Activated naive CD4-positive, alpha-beta T cell treated with anti-CD3 and anti-CD28 coated beads, Interleukin-2, amount 10 ng/mL, durations not matched to agents 7 days and 5 days (primary cell): ENCODE measurements around the gene KANSL1.
"Not testable (repeated sequence)": the region's sequence is repeated elsewhere in the genome, so short reads cannot be mapped to it uniquely, and the experiment has no call there.

Experiments used
- CTCF ChIA-PET: fragments of 350-600 bp; sonication (Branson Sonifier 250); formaldehyde crosslinking; loops from one replicate; lab custom pipeline; 2021; ENCODE audit warnings: antibody characterized with exemption; lab: Charles Lee
- DNase-seq: peaks from one replicate; pipeline ENCODE4 v3.0.0-alpha.2; 2020
- H3K27ac Mint-ChIP-seq: one replicate; pipeline ENCODE4 v1.8.0; 2021; ENCODE audit warnings: mild to moderate bottlenecking, moderate library complexity, mixed read lengths
- H3K27me3 Mint-ChIP-seq: one replicate; pipeline ENCODE4 v1.8.0; 2021; ENCODE audit warnings: mild to moderate bottlenecking, mixed read lengths
- H3K36me3 Mint-ChIP-seq: one replicate; pipeline ENCODE4 v1.8.0; 2021; ENCODE audit warnings: mixed read lengths
- H3K4me1 Mint-ChIP-seq: one replicate; pipeline ENCODE4 v1.8.0; 2021; ENCODE audit warnings: mixed read lengths
- H3K4me3 Mint-ChIP-seq: one replicate; pipeline ENCODE4 v1.8.0; 2021; ENCODE audit warnings: mild to moderate bottlenecking, moderate library complexity, mixed read lengths
- H3K9me3 Mint-ChIP-seq: one replicate; pipeline ENCODE4 v1.8.0; 2021; ENCODE audit warnings: mixed read lengths

Gene KANSL1

DNA sequence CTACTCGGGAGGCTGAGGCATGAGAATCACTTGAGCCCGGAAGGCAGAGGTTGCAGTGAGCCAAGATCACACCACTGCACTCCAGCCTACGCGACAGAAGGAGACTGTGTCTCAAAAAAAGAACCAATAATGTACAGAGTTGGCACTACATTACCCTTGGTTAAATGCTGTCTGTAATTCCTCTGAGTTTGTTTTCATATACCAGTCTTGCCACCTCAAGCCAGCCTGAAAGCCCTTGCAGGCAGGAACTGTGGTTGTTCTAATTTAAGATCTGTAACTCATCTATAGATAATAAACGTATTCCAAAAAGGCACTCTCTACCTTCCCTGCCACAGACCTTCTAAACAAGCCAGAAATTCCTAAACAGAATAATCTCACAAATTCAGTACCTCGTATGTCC, 4.3 kb upstream of the KANSL1 start:
- Mint-ChIP-seq H3K4me3 (no peak overlapping the region), H3K27ac (peak overlapping the region; percentile 46), H3K36me3 (peaks cover 25% of the 10 kb centered on the region), H3K4me1 (peaks cover 62% of the 10 kb centered on the region), H3K9me3 (no peaks in the 10 kb centered on the region), H3K27me3 (no peaks in the 10 kb centered on the region)
- CTCF ChIA-PET: interaction anchor here (1.2 to 3.2 kb wide), 2 partner anchors 15 kb away, joined by 6 to 15 read pairs; no protein-coding TSS in a partner anchor
- DNase-seq: no peak

DNA sequence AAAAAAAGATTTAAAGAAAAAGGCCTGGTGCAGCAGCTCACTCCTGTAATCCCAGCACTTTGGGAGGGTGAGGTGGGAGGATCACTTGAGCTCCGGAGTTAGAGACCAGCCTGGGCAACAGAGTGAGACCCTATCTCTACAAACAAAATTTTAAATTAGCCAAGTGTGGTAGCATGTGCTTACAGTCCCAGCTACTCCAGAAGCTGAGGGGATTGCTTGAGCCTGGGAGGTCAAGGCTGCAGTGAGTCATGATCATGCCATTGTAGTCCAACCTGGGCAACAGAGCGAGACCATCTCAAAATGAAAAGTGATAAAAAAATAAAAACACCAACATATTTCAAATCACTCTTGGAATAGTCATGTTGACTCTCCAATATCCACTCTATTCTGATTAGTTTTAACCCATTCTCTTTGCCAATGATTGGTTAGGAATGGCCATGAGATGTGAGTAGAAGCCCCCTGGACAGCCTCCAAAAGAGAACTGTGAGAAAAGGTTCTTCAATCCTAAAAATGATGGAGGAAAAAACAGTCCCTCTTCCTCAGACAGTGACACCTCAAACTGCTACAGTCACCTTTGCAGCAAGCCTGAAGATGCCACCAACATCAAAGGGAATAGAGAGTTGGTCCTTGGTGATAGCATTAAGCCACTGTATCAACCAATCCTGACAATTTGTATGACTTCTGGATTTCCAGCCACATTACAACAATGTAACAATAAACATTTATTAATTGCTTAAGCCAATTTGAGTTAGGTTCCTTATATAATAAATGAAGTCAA, 2.9 kb upstream of the KANSL1 start:
- no peaks in the 10 kb centered on the region for H3K9me3 Mint-ChIP-seq
- H3K4me1 Mint-ChIP-seq: peaks cover 55% of the 10 kb centered on the region
- no peaks in the 10 kb centered on the region for H3K27me3 Mint-ChIP-seq
- CTCF ChIA-PET: interaction anchor here (0.8 to 1.4 kb wide), 5 partner anchors 10 to 18 kb away, joined by 3 to 6 read pairs (median 5); no protein-coding TSS in a partner anchor
- peaks cover 30% of the 10 kb centered on the region for H3K36me3 Mint-ChIP-seq
- H3K27ac Mint-ChIP-seq: peak overlapping the region; percentile 98
- no peak for DNase-seq
- peak overlapping the region; percentile 51 for H3K4me3 Mint-ChIP-seq

DNA sequence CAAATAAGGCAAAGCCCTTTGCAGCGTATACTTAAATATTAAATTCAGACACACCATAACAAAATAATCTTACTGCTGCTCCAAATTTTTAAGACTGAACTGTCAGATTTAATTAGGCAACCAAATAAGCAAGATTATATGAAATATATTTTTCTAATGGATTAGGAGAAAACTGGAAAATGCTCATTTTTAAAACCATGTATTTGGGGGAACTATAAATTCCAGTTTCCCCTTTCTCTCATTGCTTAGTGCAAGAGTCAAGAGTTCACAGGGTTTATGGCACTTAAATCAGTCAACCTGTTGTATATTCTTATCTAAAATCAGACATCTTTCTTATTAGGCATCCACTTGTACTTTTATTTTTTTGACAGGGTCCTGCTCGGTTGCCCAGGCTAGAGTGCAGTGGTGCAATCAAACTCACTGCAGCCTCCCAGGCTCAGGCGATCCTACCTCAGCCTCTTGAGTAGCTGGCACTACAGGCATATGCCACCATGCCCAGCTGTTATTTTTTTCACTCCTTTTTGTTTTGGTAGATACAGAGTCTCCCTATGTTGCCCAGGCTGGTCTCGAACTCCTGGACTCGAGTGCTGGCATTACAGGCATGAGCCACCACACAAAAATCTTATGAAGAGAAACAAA, 2.1 kb upstream of the KANSL1 start:
- H3K27ac Mint-ChIP-seq: peak overlapping the region; percentile 98
- CTCF ChIA-PET: interaction anchor here (0.7 to 1.4 kb wide), 5 partner anchors 11 to 701 kb away, joined by 3 to 6 read pairs (median 4); no protein-coding TSS in a partner anchor
- DNase-seq: no peak
- peaks cover 57% of the 10 kb centered on the region for H3K4me1 Mint-ChIP-seq
- H3K27me3 Mint-ChIP-seq: no peaks in the 10 kb centered on the region
- peak overlapping the region; percentile 86 for H3K4me3 Mint-ChIP-seq
- H3K36me3 Mint-ChIP-seq: peaks cover 30% of the 10 kb centered on the region
- no peaks in the 10 kb centered on the region for H3K9me3 Mint-ChIP-seq

DNA sequence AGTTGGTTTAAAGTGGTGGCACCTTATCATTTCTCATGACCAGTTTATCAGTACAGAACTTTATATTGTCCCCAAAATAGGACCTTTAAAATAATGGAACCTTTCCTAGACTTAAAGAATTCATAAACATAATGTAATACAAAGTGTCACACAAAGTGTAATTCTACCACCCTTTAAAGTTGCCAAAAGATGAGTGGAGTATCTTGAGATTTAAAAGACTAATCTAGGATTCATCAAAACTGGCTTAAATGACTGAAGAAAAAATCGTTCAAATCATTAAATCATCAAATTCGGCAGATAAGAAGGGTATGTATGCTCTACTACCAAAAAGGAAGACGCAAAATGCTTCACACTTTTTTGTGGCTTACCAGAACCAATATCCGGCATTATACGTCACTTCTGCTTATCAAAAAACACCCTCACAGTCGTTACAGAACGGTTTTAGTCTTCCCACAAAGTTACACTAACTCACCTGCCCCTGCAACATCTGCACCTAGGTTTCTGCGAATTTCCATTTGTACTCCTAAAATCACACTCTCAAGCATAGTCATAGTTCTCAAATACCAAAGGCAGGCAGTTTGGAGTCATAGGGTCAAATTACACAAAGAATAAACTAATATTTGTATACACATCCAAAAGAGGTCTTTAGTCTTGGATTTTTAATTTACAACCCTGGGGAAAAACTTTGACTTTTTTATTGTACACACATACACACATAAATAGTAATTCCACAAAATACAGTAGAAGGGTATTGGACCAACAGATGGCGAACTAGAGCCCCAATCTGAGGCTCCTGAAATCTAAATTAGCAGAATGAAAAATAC, 1.4 kb upstream of the KANSL1 start:
- peak overlapping the region; percentile 98 for H3K27ac Mint-ChIP-seq
- H3K27me3 Mint-ChIP-seq: no peaks in the 10 kb centered on the region
- peak; percentile 73 for DNase-seq
- H3K9me3 Mint-ChIP-seq: no peaks in the 10 kb centered on the region
- CTCF ChIA-PET: interaction anchor here (0.7 to 2.4 kb wide), 9 partner anchors 11 to 700 kb away, joined by 3 to 8 read pairs (median 4); no protein-coding TSS in a partner anchor
- peaks cover 59% of the 10 kb centered on the region for H3K4me1 Mint-ChIP-seq
- peaks cover 32% of the 10 kb centered on the region for H3K36me3 Mint-ChIP-seq
- peak overlapping the region; percentile 86 for H3K4me3 Mint-ChIP-seq

DNA sequence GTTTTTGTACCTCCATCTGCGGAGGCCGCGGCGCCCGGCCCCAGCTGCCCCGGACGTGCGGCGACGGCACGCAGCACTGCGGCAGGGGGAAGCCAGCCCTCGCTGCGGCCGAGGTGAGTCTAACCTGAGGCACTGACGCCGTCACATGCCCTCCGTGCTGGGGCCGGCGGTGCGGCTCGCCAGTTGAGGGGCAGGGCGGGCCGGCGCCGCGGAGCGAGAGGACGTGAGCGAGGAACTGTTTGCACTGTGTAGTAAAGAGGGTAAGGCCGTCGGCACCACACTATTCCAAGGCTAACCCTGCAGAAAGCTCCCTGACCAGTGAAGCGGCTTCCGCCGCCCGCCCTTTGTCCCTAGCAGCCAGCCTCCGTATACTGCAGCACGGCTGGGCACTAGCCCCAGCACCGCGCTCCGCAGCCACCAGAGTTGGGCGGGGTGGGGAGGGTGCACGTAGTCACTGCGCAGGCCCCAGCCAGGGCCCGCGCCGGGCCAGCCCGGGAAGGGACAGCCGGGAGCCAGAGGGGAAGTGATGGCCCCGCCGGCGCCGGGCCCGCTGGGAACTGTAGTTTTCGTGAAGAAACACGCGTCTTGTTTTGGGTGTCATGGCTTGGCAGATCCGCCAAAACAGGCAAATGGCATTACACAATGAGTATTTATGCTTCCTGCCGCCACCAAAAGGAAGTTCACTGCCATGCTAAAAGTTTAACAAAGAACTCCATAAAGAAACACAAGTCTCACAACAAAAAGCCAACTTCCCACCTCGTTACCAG, 580 bp upstream of the KANSL1 start:
- Mint-ChIP-seq H3K4me1 (peaks cover 61% of the 10 kb centered on the region), H3K27ac (peak overlapping the region; percentile 98), H3K27me3 (no peaks in the 10 kb centered on the region), H3K4me3 (peak overlapping the region; percentile 86), H3K36me3 (peaks cover 34% of the 10 kb centered on the region), H3K9me3 (no peaks in the 10 kb centered on the region)
- CTCF ChIA-PET: interaction anchor here (0.9 to 2.4 kb wide), 7 partner anchors 13 to 137 kb away, joined by 3 to 8 read pairs (median 4); no protein-coding TSS in a partner anchor
- peak; percentile 97 for DNase-seq

DNA sequence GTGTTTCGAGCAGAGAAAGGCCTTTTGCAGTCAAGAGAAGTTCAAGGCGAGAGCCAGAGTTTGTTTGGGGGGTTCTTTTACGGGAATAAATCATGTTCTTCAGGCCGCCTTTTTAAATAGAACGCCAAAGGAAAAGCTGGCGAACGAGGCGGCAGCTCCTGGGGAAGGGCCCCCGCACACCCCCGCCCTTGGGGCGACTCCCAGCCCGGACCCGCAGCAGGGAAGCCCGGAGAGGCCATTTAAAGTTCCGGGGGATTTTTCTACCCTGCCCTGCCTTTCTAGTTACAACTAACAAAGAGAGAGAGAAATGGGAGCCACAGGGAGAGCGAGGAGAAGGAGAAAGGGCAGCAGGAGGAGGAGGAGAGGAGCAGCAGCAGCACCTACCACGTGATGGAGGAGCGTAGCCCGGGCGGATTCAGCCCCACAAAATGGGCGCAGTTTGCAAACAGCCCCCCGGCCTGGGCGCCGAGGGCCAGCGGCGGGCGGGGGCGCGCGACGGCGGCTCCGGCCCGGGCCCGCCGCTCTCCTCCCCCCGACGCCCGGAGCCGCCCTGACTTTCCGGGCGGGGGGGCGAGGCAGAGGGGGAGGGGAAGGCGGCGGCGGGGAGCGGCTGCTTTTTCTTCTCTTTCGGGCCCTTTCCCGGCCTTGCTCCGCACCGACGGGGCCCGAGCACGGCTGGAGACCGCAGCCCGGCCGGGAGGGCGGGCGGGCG, 634 bp downstream of the KANSL1 start:
- Mint-ChIP-seq H3K27me3 (no peaks in the 10 kb centered on the region), H3K36me3 (peaks cover 38% of the 10 kb centered on the region), H3K4me1 (peaks cover 67% of the 10 kb centered on the region), H3K9me3 (no peaks in the 10 kb centered on the region), H3K4me3 (peak overlapping the region; percentile 89), H3K27ac (peak overlapping the region; percentile 98)
- CTCF ChIA-PET: interaction anchor here (0.6 to 2.4 kb wide), 14 partner anchors 9 to 145 kb away, joined by 3 to 8 read pairs (median 3); no protein-coding TSS in a partner anchor
- DNase-seq: peak; percentile 79

DNA sequence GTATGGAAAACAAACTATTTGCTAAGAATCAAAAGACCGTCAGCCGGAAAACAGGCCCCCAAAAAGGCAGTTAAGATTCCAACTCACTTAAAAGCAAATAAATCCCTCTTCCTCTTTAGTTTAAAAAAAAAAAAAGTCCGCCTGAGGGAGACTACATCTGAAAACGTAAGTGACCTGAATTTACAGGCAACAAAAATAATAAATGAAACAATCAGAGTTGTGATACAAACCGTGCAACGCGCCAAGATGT, 1.1 kb downstream of the KANSL1 start:
- DNase-seq: no peak
- no peaks in the 10 kb centered on the region for H3K27me3 Mint-ChIP-seq
- no peaks in the 10 kb centered on the region for H3K9me3 Mint-ChIP-seq
- H3K4me1 Mint-ChIP-seq: peaks cover 67% of the 10 kb centered on the region
- H3K27ac Mint-ChIP-seq: peak overlapping the region; percentile 98
- H3K36me3 Mint-ChIP-seq: peaks cover 33% of the 10 kb centered on the region
- H3K4me3 Mint-ChIP-seq: peak overlapping the region; percentile 89
- CTCF ChIA-PET: interaction anchor here (1.0 to 1.4 kb wide), 3 partner anchors 19 to 29 kb away, joined by 3 to 7 read pairs (median 6); no protein-coding TSS in a partner anchor

DNA sequence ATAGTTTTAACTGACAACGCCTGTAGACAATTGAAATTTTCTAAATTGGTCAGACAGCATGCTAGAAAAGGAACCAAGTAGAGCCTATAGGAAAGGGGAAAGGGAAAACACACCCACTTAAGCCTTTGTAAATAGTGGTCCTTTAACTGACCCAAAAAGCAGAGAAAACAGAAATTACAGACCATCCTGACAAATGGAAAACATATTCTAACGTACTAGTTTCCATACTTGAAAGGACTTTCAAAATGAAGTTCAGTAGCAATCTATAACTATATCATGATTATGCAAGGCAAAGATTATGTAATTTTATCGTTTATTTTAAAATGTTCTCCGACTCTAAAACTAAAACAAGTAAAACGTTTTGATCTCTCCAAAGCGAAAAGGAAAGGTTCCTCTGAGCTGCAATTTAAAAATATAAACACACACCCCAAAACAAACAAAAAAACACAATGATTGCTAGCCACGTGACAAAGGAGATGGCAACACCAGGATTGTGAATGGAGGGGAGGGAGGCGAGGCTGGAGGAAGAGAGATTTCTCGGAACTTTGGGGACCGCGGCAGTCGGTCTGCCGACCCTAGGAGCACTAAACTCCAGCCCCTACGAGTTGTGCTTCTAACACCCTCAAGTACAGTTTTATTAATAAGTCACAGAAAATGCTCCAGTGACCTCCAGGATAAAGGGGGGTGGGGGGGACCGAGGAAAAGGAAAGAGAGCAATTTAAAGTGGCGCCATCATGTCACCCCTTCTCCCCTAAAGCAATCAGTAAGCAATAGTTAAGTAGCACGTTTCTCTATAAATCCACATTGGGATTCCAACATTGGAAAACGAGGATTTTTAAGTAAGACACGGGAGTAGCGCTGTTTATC, 1.7 kb downstream of the KANSL1 start:
- no peaks in the 10 kb centered on the region for H3K9me3 Mint-ChIP-seq
- no peaks in the 10 kb centered on the region for H3K27me3 Mint-ChIP-seq
- DNase-seq: peak; percentile 54
- H3K27ac Mint-ChIP-seq: peak overlapping the region; percentile 98
- CTCF ChIA-PET: interaction anchor here (1.4 kb wide), 1 partner anchor 21 kb away, joined by 7 read pairs; no protein-coding TSS in a partner anchor
- H3K36me3 Mint-ChIP-seq: peaks cover 30% of the 10 kb centered on the region
- H3K4me3 Mint-ChIP-seq: peak overlapping the region; percentile 89
- H3K4me1 Mint-ChIP-seq: peaks cover 67% of the 10 kb centered on the region

DNA sequence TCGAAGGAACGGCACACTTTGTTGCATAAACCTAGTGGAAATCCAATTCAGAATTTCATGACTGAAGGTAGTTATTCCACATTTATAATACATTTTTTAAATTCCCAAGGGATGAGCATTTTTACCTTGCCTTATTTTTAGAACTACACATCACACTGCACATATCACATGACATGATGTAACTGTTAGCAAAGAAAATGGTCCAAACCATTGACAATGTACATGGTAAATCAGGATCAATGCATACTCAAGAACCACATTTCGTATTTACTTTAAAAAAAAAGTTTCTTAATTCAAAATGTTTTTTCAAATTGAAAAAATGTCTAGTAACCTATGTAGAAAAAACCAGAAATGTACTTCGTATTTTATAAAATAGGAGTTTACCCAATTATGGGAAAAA, 2.5 kb downstream of the KANSL1 start:
- Mint-ChIP-seq H3K27ac (peak overlapping the region; percentile 98), H3K36me3 (peaks cover 27% of the 10 kb centered on the region), H3K9me3 (no peaks in the 10 kb centered on the region), H3K4me3 (peak overlapping the region; percentile 89), H3K4me1 (peaks cover 64% of the 10 kb centered on the region), H3K27me3 (no peaks in the 10 kb centered on the region)
- CTCF ChIA-PET: no interaction called here
- no peak for DNase-seq

DNA sequence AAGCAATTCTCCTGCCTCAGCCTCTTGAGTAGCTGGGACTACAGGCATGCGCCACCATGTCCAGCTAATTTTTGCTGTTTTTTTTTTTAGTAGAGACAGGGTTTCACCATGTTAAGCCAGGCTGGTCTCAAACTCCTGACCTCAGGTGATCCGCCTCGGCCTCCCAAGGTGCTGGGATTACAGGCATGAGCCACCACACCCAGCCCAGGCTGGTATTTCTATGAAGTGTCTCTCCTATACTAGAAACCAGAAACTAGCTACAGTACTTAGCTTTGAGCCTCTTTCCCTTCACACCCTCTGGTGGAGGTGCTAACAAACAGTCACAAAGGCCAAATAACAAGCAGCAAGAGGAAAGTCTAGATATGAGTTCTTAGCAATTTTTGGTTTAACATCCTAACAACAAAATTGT, 6.4 kb downstream of the KANSL1 start:
- not testable (repeated sequence) for H3K9me3 Mint-ChIP-seq, H3K4me3 Mint-ChIP-seq, H3K27me3 Mint-ChIP-seq
- H3K36me3 Mint-ChIP-seq: peaks cover 36% of the 10 kb centered on the region
- H3K4me1 Mint-ChIP-seq: peaks cover 85% of the 10 kb centered on the region
- CTCF ChIA-PET: interaction anchor here (0.6 to 2.3 kb wide), 12 partner anchors 20 to 184 kb away, joined by 3 to 23 read pairs (median 3); no protein-coding TSS in a partner anchor
- peak overlapping the region; percentile 66 for H3K27ac Mint-ChIP-seq
- DNase-seq: peak; percentile 58

DNA sequence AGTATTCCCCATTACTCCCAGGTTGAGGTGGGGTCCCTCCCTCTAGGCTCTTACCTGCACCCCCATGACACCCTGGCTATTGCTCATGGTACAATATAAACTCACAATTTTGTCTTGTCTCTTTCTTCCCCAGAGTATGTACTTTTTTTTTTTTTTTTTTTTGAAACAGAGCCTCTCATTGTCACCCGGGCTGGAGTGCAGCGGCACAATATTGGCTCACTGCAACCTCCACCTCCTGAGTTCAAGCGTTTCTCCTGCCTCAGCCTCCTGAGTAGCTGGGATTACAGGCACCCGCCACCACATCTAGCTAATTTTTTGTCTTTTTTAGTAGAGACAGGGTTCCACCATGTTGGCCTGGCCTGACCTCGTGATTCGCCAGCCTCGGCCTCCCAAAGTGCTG, 8.5 kb downstream of the KANSL1 start:
- no peaks in the 10 kb centered on the region for H3K9me3 Mint-ChIP-seq
- H3K27me3 Mint-ChIP-seq: no peaks in the 10 kb centered on the region
- peaks cover 90% of the 10 kb centered on the region for H3K4me1 Mint-ChIP-seq
- H3K27ac Mint-ChIP-seq: no peak overlapping the region
- H3K36me3 Mint-ChIP-seq: peaks cover 23% of the 10 kb centered on the region
- H3K4me3 Mint-ChIP-seq: no peak overlapping the region
- CTCF ChIA-PET: interaction anchor here (1.2 to 2.2 kb wide), 2 partner anchors 28 to 140 kb away, joined by 5 to 8 read pairs; no protein-coding TSS in a partner anchor
- no peak for DNase-seq

DNA sequence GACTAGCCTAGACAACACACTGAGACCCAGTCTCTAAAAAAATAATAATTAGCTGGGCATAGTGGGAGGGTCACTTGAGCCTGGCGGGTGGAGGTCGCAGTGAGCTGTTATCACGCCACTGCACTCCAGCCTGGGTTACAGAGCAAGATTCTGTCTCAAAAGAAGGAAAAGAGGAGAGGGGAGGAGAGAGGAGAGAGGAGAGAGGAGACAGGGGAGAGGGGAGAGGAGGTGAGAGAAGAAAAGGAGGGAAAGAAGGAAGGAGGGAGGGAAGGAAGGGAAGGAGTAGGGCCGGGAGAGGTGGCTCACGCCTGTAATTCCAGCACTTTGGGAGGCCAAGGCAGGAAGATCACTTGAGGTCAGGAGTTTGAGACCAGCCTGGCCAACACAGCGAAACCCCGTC, 9.8 kb downstream of the KANSL1 start:
- peaks cover 90% of the 10 kb centered on the region for H3K4me1 Mint-ChIP-seq
- H3K9me3 Mint-ChIP-seq, H3K27me3 Mint-ChIP-seq, DNase-seq, CTCF ChIA-PET, H3K4me3 Mint-ChIP-seq, H3K27ac Mint-ChIP-seq: not testable (repeated sequence)
- peaks cover 23% of the 10 kb centered on the region for H3K36me3 Mint-ChIP-seq
